Adrenal gland (tissue), 12 donors: ENCODE data around the gene RPL19. TPM values are rescaled to one million over a fixed set of nuclear protein-coding genes. Genes with fewer than 3 reads are reported as not detected.

Experiments
- DNase-seq, 7 donors: peaks; one replicate each; pipeline ENCODE4 v3.0.0-alpha.2; 2019 to 2020
- H3K27ac ChIP-seq, 5 donors: fragments of 200-600 bp; sonication (generic) in 4 of 5; 1 replicate in 3 of 5; 2 replicates in 2 of 5; pipeline versions ENCODE4 v1.5.1 to v1.8.0; 2016 to 2020; ENCODE audit warnings: mild to moderate bottlenecking in 1 of 5
- H3K27me3 ChIP-seq: fragments of 200-600 bp; 2 replicates; pipeline ENCODE4 v1.8.0; 2021
- H3K36me3 ChIP-seq, 2 donors: fragments of 200-600 bp; replicated peaks in 1 of 2; 1 replicate in 1 of 2; 2 replicates in 1 of 2; pipeline versions ENCODE4 v1.5.1 to v1.8.0; 2018 to 2022
- H3K4me1 ChIP-seq, 2 donors: fragments of 200-600 bp; replicated peaks in 1 of 2; 1 replicate in 1 of 2; 2 replicates in 1 of 2; pipeline versions ENCODE4 v1.5.1 to v1.8.0; 2018 to 2021
- H3K4me3 ChIP-seq, 4 donors: fragments of 200-600 bp; sonication (generic) in 3 of 4; one replicate each; pipeline ENCODE4 v1.5.1; 2016 to 2018
- H3K9me3 ChIP-seq, 3 donors: fragments of 200-600 bp; sonication (generic) in 1 of 3; replicated peaks in 1 of 3; 1 replicate in 2 of 3; 2 replicates in 1 of 3; pipeline versions ENCODE4 v1.5.1 to v1.8.0; 2016 to 2021
- POLR2A ChIP-seq, 2 donors: fragments of 450-650 bp; IDR thresholded peaks; one replicate each; pipeline ENCODE4 v1.6.1; 2017; ENCODE audit warnings: antibody characterized with exemption in 2 of 2, mild to moderate bottlenecking in 2 of 2, moderate library complexity in 1 of 2
- WGBS, 4 donors: extraction: QIAGEN DNeasy Blood & Tissue Kit in 2 of 4; methylation state at CpG; one replicate each; pipeline versions ENCODE4 v1.1.5 to v1.1.7; 2013 to 2017; 5-methylcytosine and 5-hydroxymethylcytosine counted together
- intact Hi-C, 2 donors: fragments of 100-400 bp; cut with DNase I; formaldehyde crosslinking; loops; one replicate each; pipeline versions ENCODE4 v1.14.1 to v1.15.0; 2022 to 2023
- polyA plus RNA-seq, 3 donors: library from polyadenylated mRNA; stranded (reverse); fragments of 200-250 nt in 2 of 3; fragments of 350-450 nt in 1 of 3; fragmentation: Illumina TruSeq in 1 of 3; extraction: RNeasy Lipid Tissue Mini Kit (QIAGEN cat#74804) in 1 of 3; gene quantifications; one replicate each; pipeline ENCODE4 v1.2.3, GENCODE V29; 2013 to 2014
- total RNA-seq, 9 donors: library from RNA; depleted of rRNA in 4 of 9; stranded (reverse); fragments of >200 nt in 4 of 9; fragments of 120-200 nt in 1 of 9; fragmentation: NEBNext Ultra II Directional in 1 of 9; extraction: Animal tissue kit (Norgen Biotek cat#: 25700) in 1 of 9; gene quantifications; one replicate each; pipeline versions ENCODE4 v1.1.0 to v1.2.4, GENCODE V29; 2013 to 2023
- TF ChIP-seq, protein P1 (sequence below), 6 experiments: fragments of 450-650 bp in 4 of 6; fragments of 200-600 bp in 2 of 6; sonication (generic) in 1 of 6; IDR thresholded peaks; 1 replicate in 5 of 6; 2 replicates in 1 of 6; pipeline versions ENCODE4 v1.5.1 to v1.8.0; 2016 to 2021; ENCODE audit warnings: antibody characterized with exemption in 6 of 6, mild to moderate bottlenecking in 2 of 6, moderate library complexity in 1 of 6
- donor health status: healthy with polysubstance abuse.
- donor health status: Bipolar disorder and iron deficiency.
- donor health status: DM: yes; HTN: yes; CAD: no.
- donor health status: DM: no; HTN: no; CAD: no.
- donor health status: DM: no; HTN: no; CAD: no.
- donor health status: DM: yes; HTN: yes; CAD: no.

Gene RPL19
- total and polyA plus RNA-seq, 12 donors = 1,513 to 4,908 (median 2,461) TPM

GRCh38 chr17:39171933-39172332 lies 28.1 kb upstream of the RPL19 start:
- H3K36me3 ChIP-seq = peaks cover 0 to 3% of the 10 kb centered on the region in 2 donors
- TF ChIP-seq POLR2A (IDR thresholded peaks at IDR 0.05) = no peak
- TF ChIP-seq, protein P1, sequence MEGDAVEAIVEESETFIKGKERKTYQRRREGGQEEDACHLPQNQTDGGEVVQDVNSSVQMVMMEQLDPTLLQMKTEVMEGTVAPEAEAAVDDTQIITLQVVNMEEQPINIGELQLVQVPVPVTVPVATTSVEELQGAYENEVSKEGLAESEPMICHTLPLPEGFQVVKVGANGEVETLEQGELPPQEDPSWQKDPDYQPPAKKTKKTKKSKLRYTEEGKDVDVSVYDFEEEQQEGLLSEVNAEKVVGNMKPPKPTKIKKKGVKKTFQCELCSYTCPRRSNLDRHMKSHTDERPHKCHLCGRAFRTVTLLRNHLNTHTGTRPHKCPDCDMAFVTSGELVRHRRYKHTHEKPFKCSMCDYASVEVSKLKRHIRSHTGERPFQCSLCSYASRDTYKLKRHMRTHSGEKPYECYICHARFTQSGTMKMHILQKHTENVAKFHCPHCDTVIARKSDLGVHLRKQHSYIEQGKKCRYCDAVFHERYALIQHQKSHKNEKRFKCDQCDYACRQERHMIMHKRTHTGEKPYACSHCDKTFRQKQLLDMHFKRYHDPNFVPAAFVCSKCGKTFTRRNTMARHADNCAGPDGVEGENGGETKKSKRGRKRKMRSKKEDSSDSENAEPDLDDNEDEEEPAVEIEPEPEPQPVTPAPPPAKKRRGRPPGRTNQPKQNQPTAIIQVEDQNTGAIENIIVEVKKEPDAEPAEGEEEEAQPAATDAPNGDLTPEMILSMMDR (IDR thresholded peaks at IDR 0.05) = no peak
- no peak overlapping the region for H3K4me3 ChIP-seq
- H3K4me1 ChIP-seq = no peaks in the 10 kb centered on the region
- DNase-seq = no peak
- no peaks in the 10 kb centered on the region for H3K27me3 ChIP-seq
- no peaks in the 10 kb centered on the region for H3K9me3 ChIP-seq
- no peak overlapping the region for H3K27ac ChIP-seq
- WGBS, 4 donors = 71 to 82% (median 80%) methylated on average over 5 of the region's 5 CpGs
- intact Hi-C loops = no loop called here

- Histone ChIP-seq H3K36me3 (peaks cover 0 to 10% of the 10 kb centered on the region in 2 donors), H3K9me3 (no peaks in the 10 kb centered on the region), H3K4me3 (no peak overlapping the region), H3K4me1 (no peaks in the 10 kb centered on the region), H3K27ac (no peak overlapping the region), H3K27me3 (no peaks in the 10 kb centered on the region)
- DNase-seq = no peak
- TF ChIP-seq, protein P1 (IDR thresholded peaks at IDR 0.05) = no peak
- no peak for TF ChIP-seq POLR2A (IDR thresholded peaks at IDR 0.05)
- WGBS, 4 donors = 66 to 72% (median 70%) methylated on average over 5 of the region's 5 CpGs
- intact Hi-C loops = no loop called here
Measured at GRCh38 chr17:39173080-39173479, 27.0 kb upstream of the RPL19 start.

DNA sequence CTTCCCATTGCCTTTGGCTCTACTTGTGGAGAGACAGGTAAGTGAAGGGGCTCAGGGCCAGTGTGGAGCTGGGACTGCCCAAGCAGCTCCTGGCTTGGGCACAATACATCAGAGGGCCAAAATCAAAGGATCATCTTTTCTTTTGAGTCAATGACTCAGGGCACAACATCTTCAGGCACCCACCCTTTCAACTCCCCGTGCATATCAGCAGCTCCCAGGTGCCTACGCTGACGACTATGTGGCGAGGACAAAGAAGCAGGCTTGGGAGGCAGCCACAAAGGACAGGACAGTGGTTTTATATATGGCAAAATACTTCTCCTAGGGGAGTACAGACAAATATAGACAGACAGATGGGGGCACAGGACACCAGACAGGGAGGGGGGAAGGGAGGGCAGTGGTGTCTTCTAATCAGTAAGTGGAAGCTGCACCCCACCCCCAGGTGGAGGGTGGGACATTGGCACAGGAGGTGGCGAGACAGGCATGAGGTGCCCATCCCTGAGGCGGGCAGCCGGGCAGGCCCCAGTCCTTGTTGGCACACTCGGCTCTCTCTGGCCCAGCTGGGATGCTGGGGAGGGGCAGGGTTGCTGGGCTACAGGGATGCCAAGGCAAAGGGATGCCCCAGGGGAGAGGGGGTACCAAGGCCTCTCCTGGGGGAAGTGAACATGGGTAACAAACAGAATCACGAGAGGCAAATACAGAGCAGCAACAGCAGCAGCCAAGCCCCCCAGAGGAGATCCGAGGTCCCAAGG lies 26.4 kb upstream of the RPL19 start:
- H3K36me3 ChIP-seq = peaks cover 0 to 10% of the 10 kb centered on the region in 2 donors
- H3K4me1 ChIP-seq = no peaks in the 10 kb centered on the region
- H3K9me3 ChIP-seq = no peaks in the 10 kb centered on the region
- H3K27ac ChIP-seq = no peak overlapping the region
- no peaks in the 10 kb centered on the region for H3K27me3 ChIP-seq
- TF ChIP-seq, protein P1 (IDR thresholded peaks at IDR 0.05) = no peak
- TF ChIP-seq POLR2A (IDR thresholded peaks at IDR 0.05) = no peak
- H3K4me3 ChIP-seq = no peak overlapping the region
- intact Hi-C loops = no loop called here
- WGBS, 4 donors = 39 to 56% (median 55%) methylated on average over 9 to 10 of the region's 10 CpGs
- no peak for DNase-seq

- no peak overlapping the region for H3K4me3 ChIP-seq
- 57 to 66% (median 59%) methylated on average over 30 to 35 of the region's 35 CpGs for WGBS, 4 donors
- intact Hi-C loops = no loop called here
- DNase-seq = peak in 6 of 7 donors; percentile 50 to 85 (median 79)
- no peak overlapping the region for H3K27ac ChIP-seq
- H3K9me3 ChIP-seq = no peaks in the 10 kb centered on the region
- no peak for TF ChIP-seq POLR2A (IDR thresholded peaks at IDR 0.05)
- TF ChIP-seq, protein P1 (IDR thresholded peaks at IDR 0.05) = peak; percentile 52 to 80 (median 70)
- H3K27me3 ChIP-seq = no peaks in the 10 kb centered on the region
- H3K4me1 ChIP-seq = no peaks in the 10 kb centered on the region
- peaks cover 0 to 10% of the 10 kb centered on the region in 2 donors for H3K36me3 ChIP-seq
Measured at GRCh38 chr17:39174920-39175694, 25.0 kb upstream of the RPL19 start.
